Fibroblast of villous mesenchyme (primary cell): ENCODE measurements around the gene IKZF4. TPM values are rescaled to one million over a fixed set of nuclear protein-coding genes. Genes with fewer than 3 reads are reported as not detected.

ENCODE experiments used
- DNase-seq: peaks from one replicate; pipeline ENCODE4 v3.0.0-alpha.2; 2010; ENCODE audit warnings: low read depth
- H3K4me3 ChIP-seq: 2 replicates; pipeline ENCODE4 v1.5.1; 2011; ENCODE audit warnings: low read depth, mild to moderate bottlenecking, low read length
- CTCF ChIP-seq: IDR thresholded peaks from 2 replicates; pipeline ENCODE4 v1.5.1; 2012; ENCODE audit warnings: low read depth, mild to moderate bottlenecking, low read length; ENCODE audit not compliant: insufficient read depth
- total RNA-seq: library from RNA; depleted of rRNA; stranded (reverse); fragments of >200 nt; gene quantifications from 2 replicates; pipeline ENCODE4 v1.2.3, GENCODE V29; 2012

The IKZF4 gene
- total RNA-seq, 1 donor, result 1.3 TPM

GRCh38 chr12:56014205-56014604 is 6.6 kb upstream of the IKZF4 start:
- DNase-seq, result no peak
- no peak for TF ChIP-seq CTCF
- no peak overlapping the region for H3K4me3 ChIP-seq

- no peak for TF ChIP-seq CTCF
- DNase-seq, result no peak
Observed at GRCh38 chr12:56017181-56017580, 3.7 kb upstream of the IKZF4 start.

GRCh38 chr12:56018356-56018755 is 2.5 kb upstream of the IKZF4 start:
- no peak overlapping the region for H3K4me3 ChIP-seq
- no peak for DNase-seq
- no peak for TF ChIP-seq CTCF

More at GRCh38 chr12:56017181-56017580, 3.7 kb upstream of the IKZF4 start:
- H3K4me3 ChIP-seq, result no peak overlapping the region

GRCh38 chr12:56021889-56022497 is 1.1 kb downstream of the IKZF4 start:
- no peak for TF ChIP-seq CTCF
- H3K4me3 ChIP-seq, result peak overlapping the region; percentile 52
- DNase-seq, result no peak

- no peak for DNase-seq
- H3K4me3 ChIP-seq, result no peak overlapping the region
- TF ChIP-seq CTCF, result peak; percentile 3
Observed at GRCh38 chr12:56028511-56029165, 7.8 kb downstream of the IKZF4 start.

- no peak overlapping the region for H3K4me3 ChIP-seq
- TF ChIP-seq CTCF, result no peak
- peak; percentile 56 for DNase-seq
Observed at GRCh38 chr12:56029166-56029519, 8.3 kb downstream of the IKZF4 start.

GRCh38 chr12:56029666-56030293 is 8.9 kb downstream of the IKZF4 start:
- TF ChIP-seq CTCF, result peak; percentile 83
- peak; percentile 76 for DNase-seq
- H3K4me3 ChIP-seq, result no peak overlapping the region
